ENCODE results near the gene HSPE1.
A peak's percentile ranks its signal among the peaks of the same experiment; 100 is the strongest.
"Not testable (repeated sequence)": the region's sequence is repeated elsewhere in the genome, so short reads cannot be mapped to it uniquely, and the experiment has no call there.

Gene HSPE1

DNA sequence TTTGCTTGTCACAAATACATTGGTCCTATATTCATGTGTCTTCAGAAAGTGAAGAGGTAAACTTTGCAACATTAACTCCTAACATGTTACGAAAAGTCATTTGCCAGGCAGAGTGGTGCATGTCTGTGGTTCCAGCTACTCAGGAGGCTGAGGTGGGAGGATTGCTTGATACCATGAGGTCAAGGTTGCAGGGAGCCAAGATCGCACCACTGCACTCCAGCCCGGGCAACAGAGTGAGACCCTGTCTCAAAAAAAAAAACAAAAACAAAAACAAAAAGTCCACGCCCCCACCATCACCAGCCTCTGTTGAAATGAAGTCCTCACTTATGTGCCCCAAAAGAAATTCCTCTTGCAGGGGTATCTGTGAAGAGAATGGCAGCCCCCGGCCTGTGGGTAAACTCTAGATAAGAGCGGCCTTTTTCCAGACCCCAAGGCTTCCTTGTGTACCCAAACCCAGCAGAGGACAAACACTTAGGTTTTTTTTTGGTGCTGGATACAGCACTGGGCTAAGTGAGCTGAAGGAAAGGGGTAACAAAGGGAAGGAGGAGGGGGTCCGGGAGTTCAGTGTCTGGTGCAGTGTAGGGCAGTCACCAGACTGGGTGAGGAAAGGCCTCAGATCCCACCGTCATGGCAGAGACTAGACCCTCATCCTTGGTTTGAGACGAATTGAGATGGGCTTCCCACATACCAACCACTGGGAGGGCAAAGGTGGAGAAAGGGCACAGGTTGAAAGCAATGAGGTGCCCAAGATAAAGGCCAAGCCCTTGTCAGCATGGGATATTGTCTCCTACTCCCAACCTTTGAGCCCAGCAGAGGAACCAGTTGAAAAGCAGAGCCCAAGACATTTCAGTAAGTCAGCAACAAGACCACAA is 19.8 kb upstream of the HSPE1 start:
- in situ Hi-C loops (cut with MboI; ENCODE audit: low sequenced_read_pairs), result no loop called here
- peaks cover 21% of the 10 kb centered on the region for H3K36me3 ChIP-seq (replicated peaks)
- no peak for DNase-seq (ENCODE audit: low spot score in 2 of 2)
- H3K9me3 ChIP-seq, result peaks cover 12% of the 10 kb centered on the region
- no peaks in the 10 kb centered on the region for H3K4me1 ChIP-seq
- H3K4me3 ChIP-seq, result no peak overlapping the region
- H3K27me3 ChIP-seq (ENCODE audit: low read depth), result no peaks in the 10 kb centered on the region

DNA sequence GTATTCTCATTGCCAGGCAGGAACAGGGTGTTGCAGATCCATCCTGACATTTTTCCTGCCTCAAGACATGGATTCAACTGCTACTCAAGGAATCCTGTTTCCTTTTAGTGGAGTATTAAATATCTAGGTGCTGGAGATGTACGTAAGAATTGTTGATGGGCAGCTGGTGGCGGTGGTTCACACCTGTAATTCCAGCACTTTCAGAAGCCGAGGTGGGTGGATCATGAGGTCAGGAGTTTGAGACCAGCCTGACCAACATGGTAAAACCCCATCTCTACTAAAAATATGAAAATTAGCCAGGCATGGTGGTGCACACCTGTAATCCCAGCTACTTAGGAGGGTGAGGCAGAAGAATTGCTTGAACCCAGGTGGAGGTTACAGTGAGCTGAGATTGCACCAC is 15.9 kb upstream of the HSPE1 start:
- Histone ChIP-seq H3K9me3 (peaks cover 12% of the 10 kb centered on the region), H3K36me3 (replicated peaks) (peaks cover 43% of the 10 kb centered on the region)
- H3K4me3 ChIP-seq; H3K4me1 ChIP-seq; H3K27me3 ChIP-seq (ENCODE audit: low read depth); in situ Hi-C loops (cut with MboI; ENCODE audit: low sequenced_read_pairs); DNase-seq (ENCODE audit: low spot score in 2 of 2): not testable (repeated sequence)

DNA sequence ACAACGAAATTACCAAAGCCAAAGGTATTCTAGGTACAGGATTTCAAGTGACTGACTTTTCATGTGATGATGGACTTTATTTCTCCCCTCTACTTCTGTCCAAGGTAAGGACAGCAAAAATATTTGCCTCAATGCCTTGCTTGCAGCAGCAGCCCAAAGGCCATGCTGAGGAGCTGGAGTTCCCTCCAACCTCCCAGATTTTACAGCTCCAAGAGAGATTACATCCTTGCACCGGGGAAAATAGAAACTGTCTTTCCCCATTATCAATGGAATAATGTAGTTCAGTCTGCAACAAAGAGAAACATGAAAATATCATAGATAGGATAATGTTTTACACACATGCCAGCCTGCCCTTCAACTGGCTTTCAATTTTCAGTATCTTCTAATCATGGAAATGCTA is 14.0 kb upstream of the HSPE1 start:
- Histone ChIP-seq H3K27me3 (ENCODE audit: low read depth) (no peaks in the 10 kb centered on the region), H3K36me3 (replicated peaks) (peaks cover 62% of the 10 kb centered on the region), H3K4me1 (no peaks in the 10 kb centered on the region; the same call in 1 of the 2 replicates), H3K4me3 (no peak overlapping the region), H3K9me3 (peaks cover 12% of the 10 kb centered on the region)
- DNase-seq (ENCODE audit: low spot score in 2 of 2), result no peak
- in situ Hi-C loops (cut with MboI; ENCODE audit: low sequenced_read_pairs), result no loop called here

DNA sequence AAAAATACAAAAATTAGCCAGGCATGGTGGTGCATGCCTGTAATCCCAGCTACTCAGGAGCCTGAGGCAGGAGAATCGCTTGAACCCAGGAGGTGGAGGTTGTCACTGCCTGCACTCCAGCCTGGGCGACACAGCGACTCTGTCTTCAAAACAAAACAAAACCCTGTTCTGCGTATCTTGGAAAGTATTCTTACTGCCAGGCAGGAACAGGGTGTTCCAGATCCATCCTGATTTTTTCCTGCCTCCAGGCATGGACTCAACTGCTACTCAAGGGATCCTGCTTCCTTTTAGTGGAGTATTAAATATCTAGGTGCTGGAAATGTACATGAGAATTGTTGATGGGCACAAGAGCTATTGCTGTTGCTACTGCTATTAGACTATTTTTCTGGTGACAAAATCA is 12.8 kb upstream of the HSPE1 start:
- peaks cover 12% of the 10 kb centered on the region for H3K9me3 ChIP-seq
- H3K4me3 ChIP-seq, result no peak overlapping the region
- no peak for DNase-seq (ENCODE audit: low spot score in 2 of 2)
- H3K4me1 ChIP-seq, result no peaks in the 10 kb centered on the region; the same call in 1 of the 2 replicates
- in situ Hi-C loops (cut with MboI; ENCODE audit: low sequenced_read_pairs), result no loop called here
- H3K36me3 ChIP-seq (replicated peaks), result peaks cover 74% of the 10 kb centered on the region
- H3K27me3 ChIP-seq (ENCODE audit: low read depth), result no peaks in the 10 kb centered on the region

DNA sequence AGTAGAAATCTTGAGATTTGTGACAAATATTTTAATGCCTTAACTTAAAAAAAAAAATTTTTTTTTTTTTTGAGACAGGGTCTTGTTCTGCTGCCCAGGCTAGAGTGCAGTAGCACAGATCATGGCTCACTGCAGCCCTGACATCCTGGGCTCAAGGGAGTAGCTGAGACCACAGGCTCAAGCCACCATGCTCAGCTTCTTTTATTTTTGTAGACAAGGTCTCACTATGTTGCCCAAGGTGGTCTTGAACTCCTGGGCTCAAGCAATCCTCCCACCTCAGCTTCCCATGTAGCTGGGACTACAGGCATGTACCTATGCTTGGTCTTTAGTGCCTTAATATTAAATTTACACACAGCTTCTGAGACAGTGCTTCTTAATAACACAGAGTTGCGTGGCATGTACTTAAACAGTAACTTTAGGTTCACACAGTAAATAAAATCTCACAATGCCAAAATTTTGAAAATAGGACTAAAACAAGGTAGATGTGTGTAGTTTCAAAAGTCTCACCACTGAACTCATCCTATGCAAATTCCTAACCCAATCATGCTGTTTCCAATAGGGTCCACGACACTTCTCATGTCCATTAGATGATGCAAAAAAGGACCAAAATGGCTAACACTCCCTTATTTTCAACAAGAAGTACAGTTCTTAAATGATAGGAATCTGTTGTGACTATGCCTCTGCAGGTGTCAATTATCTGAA is 4.6 kb upstream of the HSPE1 start:
- DNase-seq (ENCODE audit: low spot score in 2 of 2), result no peak
- H3K27me3 ChIP-seq (ENCODE audit: low read depth), result no peaks in the 10 kb centered on the region
- peaks cover 24% of the 10 kb centered on the region for H3K4me1 ChIP-seq
- H3K36me3 ChIP-seq (replicated peaks), result peaks cover 90% of the 10 kb centered on the region
- H3K4me3 ChIP-seq, result peak overlapping the region; percentile 85; the same call in 1 of the 2 replicates
- in situ Hi-C loops (cut with MboI; ENCODE audit: low sequenced_read_pairs), result no loop called here
- H3K9me3 ChIP-seq, result no peaks in the 10 kb centered on the region

DNA sequence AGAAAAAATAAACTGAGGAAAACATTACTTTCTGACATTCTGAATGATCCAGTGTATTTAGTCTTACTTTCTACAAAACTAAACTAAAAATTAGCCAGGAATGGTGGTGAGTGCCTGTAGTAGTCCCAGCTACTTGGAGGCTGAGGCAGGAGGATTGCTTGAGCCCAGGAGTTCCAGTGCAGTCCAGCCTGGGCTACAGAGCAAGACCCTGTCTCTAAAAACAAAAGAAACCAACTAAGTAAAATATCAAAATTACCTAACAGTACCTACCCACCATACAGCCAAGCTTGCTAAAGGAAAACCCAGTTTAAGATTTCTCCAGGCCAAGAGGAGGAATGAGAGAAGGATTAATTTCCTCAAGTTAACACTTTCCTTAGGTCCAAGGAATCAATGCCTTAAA is 3.5 kb upstream of the HSPE1 start:
- in situ Hi-C loops (cut with MboI; ENCODE audit: low sequenced_read_pairs), result no loop called here
- peaks cover 88% of the 10 kb centered on the region for H3K36me3 ChIP-seq (replicated peaks)
- DNase-seq (ENCODE audit: low spot score in 2 of 2), result no peak

DNA sequence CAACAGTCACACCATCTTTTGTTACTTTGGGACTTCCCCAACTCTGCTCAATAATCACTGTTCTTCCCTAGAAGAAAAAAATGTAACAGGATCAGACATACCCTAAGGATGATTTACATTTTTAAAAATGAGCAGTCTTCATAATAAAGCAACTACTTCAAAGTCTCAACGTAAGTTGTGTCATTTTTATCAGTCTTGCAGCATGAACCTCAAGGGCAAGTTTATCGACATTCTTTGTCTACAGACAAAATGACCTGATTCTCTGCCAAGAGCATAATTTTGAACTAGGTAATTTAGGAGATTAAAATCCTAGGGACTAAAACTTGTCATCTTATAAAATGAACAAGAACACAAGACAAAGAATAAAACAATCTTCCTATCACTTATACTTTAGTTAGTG is 2.9 kb upstream of the HSPE1 start:
- peak overlapping the region; percentile 85 for H3K4me3 ChIP-seq

More for the DNA sequence above, 3.5 kb upstream of the HSPE1 start:
- H3K4me1 ChIP-seq, result peaks cover 24% of the 10 kb centered on the region
- H3K4me3 ChIP-seq, result peak overlapping the region; percentile 85
- H3K9me3 ChIP-seq, result no peaks in the 10 kb centered on the region
- H3K27me3 ChIP-seq (ENCODE audit: low read depth), result no peaks in the 10 kb centered on the region

DNA sequence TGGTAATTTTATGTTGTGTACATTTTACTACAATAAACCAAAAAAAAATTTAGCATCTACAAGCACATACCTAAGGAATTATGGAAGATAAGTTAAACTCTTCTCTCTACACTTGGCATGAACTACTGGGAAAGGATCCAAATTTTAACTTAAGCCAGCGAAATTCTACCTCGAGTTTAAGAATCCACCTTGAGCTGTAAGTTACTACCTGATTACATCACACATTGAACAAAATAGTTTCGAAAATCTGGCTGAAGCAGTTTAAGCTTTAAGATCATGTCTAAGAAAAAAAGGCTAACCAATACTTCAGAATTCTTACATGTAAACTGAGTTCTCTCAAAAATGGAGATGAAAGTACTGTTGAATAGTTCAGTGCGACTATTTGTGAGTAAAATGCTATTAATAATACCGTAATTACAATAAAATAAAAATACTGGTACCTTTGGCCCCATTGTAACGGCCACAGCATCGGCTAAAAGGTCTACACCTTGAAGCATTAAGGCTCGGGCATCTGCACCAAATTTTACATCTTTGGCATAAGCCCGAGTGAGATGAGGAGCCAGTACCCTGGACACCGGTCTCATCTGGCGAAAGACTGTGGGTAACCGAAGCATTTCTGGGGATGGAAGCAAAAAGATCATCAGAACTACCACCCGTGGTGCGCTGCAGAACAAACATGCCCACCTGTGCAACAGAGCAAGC is 1.8 kb upstream of the HSPE1 start:
- Histone ChIP-seq H3K9me3 (no peaks in the 10 kb centered on the region), H3K36me3 (replicated peaks) (peaks cover 88% of the 10 kb centered on the region), H3K4me1 (peaks cover 27% of the 10 kb centered on the region), H3K27me3 (ENCODE audit: low read depth) (no peaks in the 10 kb centered on the region), H3K4me3 (peak overlapping the region; percentile 85)
- no peak for DNase-seq (ENCODE audit: low spot score in 2 of 2)
- in situ Hi-C loops (cut with MboI; ENCODE audit: low sequenced_read_pairs), result no loop called here

More for the DNA sequence above, 2.9 kb upstream of the HSPE1 start:
- Histone ChIP-seq H3K27me3 (ENCODE audit: low read depth) (no peaks in the 10 kb centered on the region), H3K4me1 (peaks cover 29% of the 10 kb centered on the region), H3K36me3 (replicated peaks) (peaks cover 88% of the 10 kb centered on the region), H3K9me3 (no peaks in the 10 kb centered on the region)
- in situ Hi-C loops (cut with MboI; ENCODE audit: low sequenced_read_pairs), result no loop called here
- no peak for DNase-seq (ENCODE audit: low spot score in 2 of 2)

DNA sequence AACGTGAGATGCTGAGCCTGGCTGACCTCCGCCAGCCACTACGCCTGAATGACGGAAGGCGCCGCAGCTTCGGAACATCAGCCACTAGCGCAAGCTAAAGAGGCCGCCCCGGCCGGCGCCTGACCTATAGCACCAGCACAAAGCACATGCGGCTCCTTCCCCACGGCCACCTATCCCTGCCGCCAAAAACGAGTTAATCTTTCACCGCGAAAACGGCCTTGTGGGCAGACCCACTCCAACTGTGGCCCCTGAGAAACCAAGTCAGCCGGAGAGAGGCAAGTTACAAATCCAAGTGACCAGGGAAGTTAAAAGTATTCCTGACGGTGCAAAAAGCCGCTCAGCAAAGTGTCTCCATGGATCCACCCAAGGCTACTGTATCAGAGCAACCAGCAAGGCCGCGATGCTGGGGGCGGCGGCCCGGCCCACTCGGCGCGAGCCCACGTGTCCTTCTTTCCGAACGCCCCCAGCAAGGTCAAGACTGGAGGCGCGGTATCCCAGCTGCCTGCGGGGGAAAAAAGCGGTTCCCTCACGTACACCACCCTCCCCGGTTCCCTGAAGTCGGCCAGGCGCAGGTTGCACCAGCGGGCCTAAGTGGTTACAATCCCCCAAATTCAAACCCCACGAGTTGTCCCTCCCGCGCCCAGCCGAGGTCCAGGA is 1.1 kb upstream of the HSPE1 start:
- Histone ChIP-seq H3K9me3 (no peaks in the 10 kb centered on the region), H3K36me3 (replicated peaks) (peaks cover 88% of the 10 kb centered on the region), H3K27me3 (ENCODE audit: low read depth) (no peaks in the 10 kb centered on the region), H3K4me1 (peaks cover 26% of the 10 kb centered on the region), H3K4me3 (peak overlapping the region; percentile 85)
- in situ Hi-C loops (cut with MboI; ENCODE audit: low sequenced_read_pairs), result no loop called here
- peak in 1 of 2 experiments; percentile 61 for DNase-seq (ENCODE audit: low spot score in 2 of 2)

DNA sequence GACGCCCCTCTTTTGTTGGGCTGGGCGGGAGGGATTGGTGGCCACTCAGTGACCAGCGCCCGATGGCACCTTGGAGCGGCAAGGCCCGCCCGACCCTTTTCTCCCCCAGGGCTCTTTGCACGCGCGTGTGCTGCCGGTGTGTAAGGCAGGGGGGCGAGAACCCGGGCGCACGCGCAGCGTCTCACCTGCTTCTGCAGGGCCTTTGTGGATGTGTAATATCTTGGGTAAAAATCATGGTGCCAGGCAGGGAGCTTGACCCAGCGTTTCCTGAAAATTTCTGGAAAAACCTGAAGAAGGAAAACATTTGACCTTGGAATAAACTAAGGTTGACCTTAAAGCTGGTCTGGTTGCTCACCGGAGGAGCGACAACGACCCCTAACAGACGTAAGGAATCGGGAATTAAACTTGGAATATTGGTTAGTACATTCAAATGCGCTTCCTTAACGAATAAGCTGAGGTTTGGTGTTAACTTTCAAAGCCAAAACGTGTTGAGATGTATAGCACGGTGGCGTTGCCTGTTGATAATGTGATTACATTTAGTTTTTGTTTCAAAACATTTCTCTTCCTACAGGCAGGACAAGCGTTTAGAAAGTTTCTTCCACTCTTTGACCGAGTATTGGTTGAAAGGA is 438 bp downstream of the HSPE1 start:
- H3K27me3 ChIP-seq (ENCODE audit: low read depth), result no peaks in the 10 kb centered on the region
- no peak for DNase-seq (ENCODE audit: low spot score in 2 of 2)
- in situ Hi-C loops (cut with MboI; ENCODE audit: low sequenced_read_pairs), result no loop called here
- H3K9me3 ChIP-seq, result no peaks in the 10 kb centered on the region
- H3K36me3 ChIP-seq (replicated peaks), result peaks cover 84% of the 10 kb centered on the region
- H3K4me1 ChIP-seq, result peaks cover 26% of the 10 kb centered on the region
- H3K4me3 ChIP-seq, result peak overlapping the region; percentile 85

DNA sequence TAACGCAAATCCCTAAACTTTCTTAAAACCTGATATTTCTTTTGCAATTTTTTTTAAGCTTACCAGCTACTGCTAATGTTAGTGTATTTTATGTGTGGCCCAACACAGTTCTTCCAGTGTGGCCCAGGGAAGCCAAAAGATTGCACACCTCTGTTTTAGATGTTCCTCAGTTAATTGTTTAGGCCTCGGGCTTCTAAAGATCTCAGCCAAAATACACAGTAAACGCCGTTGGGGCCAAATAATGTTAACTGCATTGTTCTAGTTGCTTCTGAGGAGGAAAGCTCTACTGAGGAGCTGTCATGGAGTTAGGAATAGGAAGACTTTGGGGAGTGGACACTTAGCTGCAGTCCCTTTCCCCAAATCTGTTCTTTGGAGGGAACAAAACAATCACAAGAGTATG is 2.0 kb downstream of the HSPE1 start:
- Histone ChIP-seq H3K27me3 (ENCODE audit: low read depth) (no peaks in the 10 kb centered on the region), H3K36me3 (replicated peaks) (peaks cover 72% of the 10 kb centered on the region), H3K4me1 (peaks cover 11% of the 10 kb centered on the region), H3K9me3 (no peaks in the 10 kb centered on the region), H3K4me3 (peak overlapping the region; percentile 85)
- DNase-seq (ENCODE audit: low spot score in 2 of 2), result no peak
- in situ Hi-C loops (cut with MboI; ENCODE audit: low sequenced_read_pairs), result no loop called here

DNA sequence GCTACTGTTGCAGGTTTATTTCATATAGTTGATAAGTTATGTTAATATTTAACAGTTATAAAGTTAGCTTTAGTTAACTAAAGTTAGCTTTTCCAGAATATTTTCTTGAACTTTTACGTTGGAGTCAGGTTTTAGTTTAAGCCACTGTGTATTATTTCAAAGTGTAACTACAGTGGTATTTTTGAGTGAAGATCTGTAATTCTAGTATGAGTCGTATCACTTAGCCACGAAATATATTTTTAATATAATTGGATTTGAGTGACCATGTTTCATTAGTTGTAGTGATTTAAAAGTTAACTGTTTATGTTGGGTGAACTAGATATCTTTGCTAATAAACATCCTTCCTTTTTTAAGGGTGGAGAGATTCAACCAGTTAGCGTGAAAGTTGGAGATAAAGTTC is 2.5 kb downstream of the HSPE1 start:
- no peaks in the 10 kb centered on the region for H3K9me3 ChIP-seq
- DNase-seq (ENCODE audit: low spot score in 2 of 2), result no peak
- in situ Hi-C loops (cut with MboI; ENCODE audit: low sequenced_read_pairs), result no loop called here
- H3K27me3 ChIP-seq (ENCODE audit: low read depth), result no peaks in the 10 kb centered on the region
- H3K4me3 ChIP-seq, result peak overlapping the region; percentile 85
- peaks cover 7% of the 10 kb centered on the region for H3K4me1 ChIP-seq
- H3K36me3 ChIP-seq (replicated peaks), result peaks cover 68% of the 10 kb centered on the region

DNA sequence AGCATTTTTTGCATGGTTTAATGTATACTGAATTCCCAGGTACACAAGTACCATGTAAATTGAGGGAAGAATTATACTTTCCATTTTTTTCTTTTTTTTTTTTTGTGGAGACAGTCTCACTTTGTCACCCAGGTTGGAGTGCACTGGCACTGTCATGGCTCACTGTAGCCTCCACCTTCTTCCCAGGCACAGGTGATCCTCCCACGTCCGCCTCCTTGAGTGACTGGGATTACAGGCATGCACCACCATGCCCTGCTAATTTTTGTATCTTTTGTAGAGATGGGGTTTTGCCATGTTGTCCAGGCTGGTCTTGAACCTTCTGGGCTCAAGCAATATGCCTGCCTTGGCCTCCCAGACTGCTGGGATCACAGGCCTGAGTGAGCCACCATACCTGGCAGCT is 3.8 kb downstream of the HSPE1 start:
- in situ Hi-C loops (cut with MboI; ENCODE audit: low sequenced_read_pairs), result no loop called here
- no peak for DNase-seq (ENCODE audit: low spot score in 2 of 2)
- peaks cover 7% of the 10 kb centered on the region; the same call in 1 of the 2 replicates for H3K4me1 ChIP-seq
- peaks cover 54% of the 10 kb centered on the region for H3K36me3 ChIP-seq (replicated peaks)
- no peaks in the 10 kb centered on the region for H3K9me3 ChIP-seq
- H3K4me3 ChIP-seq, result no peak overlapping the region
- no peaks in the 10 kb centered on the region for H3K27me3 ChIP-seq (ENCODE audit: low read depth)

All from HAP-1 (cell line).